Transverse colon (tissue), 3 donors: Measurements from ENCODE around the gene RAB24.

Experiments used
- CTCF ChIP-seq, 5 experiments: fragments of 200-600 bp in 3 of 5; fragments of 450-650 bp in 2 of 5; sonication (generic) in 3 of 5; IDR thresholded peaks; 1 replicate in 2 of 5; 2 replicates in 3 of 5; pipeline ENCODE4 v1.5.1; 2016 to 2017; ENCODE audit warnings: antibody characterized with exemption in 5 of 5, inconsistent platforms in 3 of 5, mild to moderate bottlenecking in 2 of 5, moderate library complexity in 1 of 5
- POLR2A ChIP-seq: fragments of 450-650 bp; IDR thresholded peaks from one replicate; pipeline ENCODE4 v1.6.1; 2016; ENCODE audit warnings: antibody characterized with exemption, mild to moderate bottlenecking, moderate library complexity

GRCh38 chr5:177334155-177334551 lies 30.6 kb upstream of the RAB24 start:
- TF ChIP-seq CTCF (IDR thresholded peaks at IDR 0.05) = no peak
- TF ChIP-seq POLR2A = no peak
